DOHH2 (cell line): Measurements from ENCODE around the gene SCN3B.

Experiments used
- H3F3A ChIP-seq: fragments of 200-600 bp; sonication (generic), shearing (Covaris generic); 2 replicates; pipeline ENCODE4 v1.6.0; 2016; ENCODE audit warnings: antibody characterized with exemption, mild to moderate bottlenecking; ENCODE audit not compliant: control insufficient read depth, insufficient read depth
- H3K27ac ChIP-seq: fragments of 200-600 bp; sonication (generic); 2 replicates; pipeline ENCODE4 v1.5.1; 2014; ENCODE audit warnings: low read depth, mild to moderate bottlenecking, low read length, moderate library complexity
- H3K27me3 ChIP-seq: fragments of 200-600 bp; sonication (generic); 2 replicates; pipeline ENCODE4 v1.6.1; 2014; ENCODE audit warnings: mild to moderate bottlenecking, low read length, mixed read lengths; ENCODE audit not compliant: control insufficient read depth
- H3K36me3 ChIP-seq: fragments of 200-600 bp; sonication (generic); 2 replicates; pipeline ENCODE4 v1.6.1; 2014; ENCODE audit warnings: mild to moderate bottlenecking, low read length, moderate library complexity, mixed read lengths; ENCODE audit not compliant: control insufficient read depth
- H3K4me1 ChIP-seq: fragments of 200-600 bp; sonication (generic); 2 replicates; pipeline ENCODE4 v1.6.1; 2014; ENCODE audit warnings: mild to moderate bottlenecking, low read length, mixed read lengths; ENCODE audit not compliant: control insufficient read depth
- H3K4me2 ChIP-seq: fragments of 200-600 bp; sonication (generic); 2 replicates; pipeline ENCODE4 v1.6.0; 2014; ENCODE audit warnings: mild to moderate bottlenecking, low read length, moderate library complexity
- H3K4me3 ChIP-seq: fragments of 200-600 bp; sonication (generic); 2 replicates; pipeline ENCODE4 v1.5.1; 2014; ENCODE audit warnings: mild to moderate bottlenecking, low read length, mixed read lengths
- H3K79me2 ChIP-seq: fragments of 200-600 bp; sonication (generic); 2 replicates; pipeline ENCODE4 v1.6.1; 2014; ENCODE audit warnings: mild to moderate bottlenecking, low read length, mixed read lengths; ENCODE audit not compliant: control insufficient read depth
- H3K9me2 ChIP-seq: fragments of 200-600 bp; sonication (generic); replicated peaks from 2 replicates; pipeline ENCODE4 v1.6.1; 2014; ENCODE audit warnings: mild to moderate bottlenecking, low read length, mixed read lengths; ENCODE audit not compliant: control insufficient read depth
- H3K9me3 ChIP-seq: fragments of 200-600 bp; sonication (generic); 2 replicates; pipeline ENCODE4 v1.6.1; 2014; ENCODE audit warnings: antibody characterized with exemption, low read length, mixed read lengths; ENCODE audit not compliant: control insufficient read depth, insufficient read depth
- H4K20me1 ChIP-seq: fragments of 200-600 bp; sonication (generic); 2 replicates; pipeline ENCODE4 v1.6.0; 2014; ENCODE audit warnings: low read depth, mild to moderate bottlenecking, antibody characterized with exemption, low read length, moderate library complexity; ENCODE audit not compliant: control insufficient read depth, insufficient read depth
- CTCF ChIP-seq: fragments of 200-600 bp; sonication (generic); IDR thresholded peaks from one replicate; pipeline ENCODE4 v1.5.1; 2014; ENCODE audit warnings: antibody characterized with exemption, mild to moderate bottlenecking, low read depth, low read length; ENCODE audit not compliant: poor library complexity, severe bottlenecking
- EZH2phosphoT487 ChIP-seq: fragments of 200-600 bp; sonication (generic); IDR thresholded peaks from 2 replicates; pipeline ENCODE4 v1.6.1; 2017; ENCODE audit warnings: borderline replicate concordance, mild to moderate bottlenecking, antibody characterized with exemption, low read length, moderate library complexity, mixed read lengths

The SCN3B gene

GRCh38 chr11:123594188-123594901 lies 60.1 kb downstream of the SCN3B start:
- Histone ChIP-seq H4K20me1 (no peaks in the 10 kb centered on the region), H3K9me3 (no peaks in the 10 kb centered on the region), H3K27ac (no peak overlapping the region), H3K4me1 (no peaks in the 10 kb centered on the region), H3K36me3 (no peaks in the 10 kb centered on the region), H3K9me2 (no peaks in the 10 kb centered on the region), H3K4me2 (no peak overlapping the region), H3K4me3 (no peak overlapping the region), H3K79me2 (no peaks in the 10 kb centered on the region), H3K27me3 (no peaks in the 10 kb centered on the region), H3F3A (no peaks in the 10 kb centered on the region)
- TF ChIP-seq CTCF (no peak), EZH2phosphoT487 (no peak)

- TF ChIP-seq EZH2phosphoT487 (no peak), CTCF (no peak)
- Histone ChIP-seq H3K27me3 (no peaks in the 10 kb centered on the region), H3K36me3 (no peaks in the 10 kb centered on the region), H3K9me3 (no peaks in the 10 kb centered on the region), H3K4me3 (no peak overlapping the region), H3K27ac (no peak overlapping the region), H4K20me1 (no peaks in the 10 kb centered on the region), H3K4me2 (no peak overlapping the region), H3K4me1 (no peaks in the 10 kb centered on the region), H3F3A (no peaks in the 10 kb centered on the region), H3K9me2 (no peaks in the 10 kb centered on the region), H3K79me2 (no peaks in the 10 kb centered on the region)
Measured at GRCh38 chr11:123593570-123593969, 60.9 kb downstream of the SCN3B start.

- H3K4me2 ChIP-seq: no peak overlapping the region
Measured at GRCh38 chr11:123590296-123590912, 64.0 kb downstream of the SCN3B start.

More at GRCh38 chr11:123590296-123590912, 64.0 kb downstream of the SCN3B start:
- no peaks in the 10 kb centered on the region for H3K4me1 ChIP-seq
- H3F3A ChIP-seq: no peaks in the 10 kb centered on the region
- no peaks in the 10 kb centered on the region for H4K20me1 ChIP-seq
- H3K9me2 ChIP-seq: no peaks in the 10 kb centered on the region
- H3K79me2 ChIP-seq: no peaks in the 10 kb centered on the region
- no peak overlapping the region for H3K4me3 ChIP-seq
- TF ChIP-seq EZH2phosphoT487: no peak
- no peak for TF ChIP-seq CTCF
- H3K27me3 ChIP-seq: no peaks in the 10 kb centered on the region
- H3K9me3 ChIP-seq: no peaks in the 10 kb centered on the region
- no peaks in the 10 kb centered on the region for H3K36me3 ChIP-seq
- no peak overlapping the region for H3K27ac ChIP-seq
